ENCODE measurements around the gene DICER1. TPM values are rescaled to one million over a fixed set of nuclear protein-coding genes. Genes with fewer than 3 reads are reported as not detected.

Gene DICER1
- total and polyA plus RNA-seq, 2 donors (not counting 3 experiments of a cell fraction or from before 2014, with no cell fraction given) = 8.3 to 43.6 TPM

GRCh38 chr14:95041477-95042020 lies 115.8 kb downstream of the DICER1 start:
- ChIA-PET CTCF (no interaction called here), POLR2A (no interaction called here)
- Histone ChIP-seq H2AFZ (ENCODE audit: low read depth, low read length) (no peak overlapping the region), H3K27me3 (ENCODE audit: control insufficient read depth in 2 of 2, insufficient read depth in 2 of 2, low read length in 2 of 2) (no peaks in the 10 kb centered on the region), H4K20me1 (replicated peaks; ENCODE audit: control insufficient read depth, extremely low read depth, insufficient read depth, low read length) (no peaks in the 10 kb centered on the region), H3K4me1 (ENCODE audit: control insufficient read depth, extremely low read depth, insufficient read depth, low read length) (peaks cover 2% of the 10 kb centered on the region), H3K27ac (ENCODE audit: insufficient read depth, low read depth, low read length) (no peak overlapping the region), H3K79me2 (ENCODE audit: control insufficient read depth, insufficient read depth, low read length) (no peaks in the 10 kb centered on the region), H3K4me2 (ENCODE audit: insufficient read depth, low read length) (no peak overlapping the region), H3K4me3 (replicated peaks in 1 of 3; ENCODE audit: insufficient read depth in 1 of 3, low read depth in 1 of 3, low read length in 3 of 3) (no peak overlapping the region), H3K9me1 (replicated peaks; ENCODE audit: control insufficient read depth, extremely low read depth, insufficient read depth, low read length) (no peaks in the 10 kb centered on the region), H3K9ac (replicated peaks; ENCODE audit: extremely low read depth, insufficient read depth, low read length) (no peak overlapping the region), H3K9me3 (replicated peaks; ENCODE audit: control insufficient read depth, insufficient read depth, low read length) (no peaks in the 10 kb centered on the region), H3K36me3 (ENCODE audit: control insufficient read depth in 2 of 2, extremely low read depth in 1 of 2, insufficient read depth in 2 of 2, low read length in 2 of 2) (no peaks in the 10 kb centered on the region)
- dilution Hi-C loops (cut with MboI; ENCODE audit: extremely low pct_ligation_motif_present, low sequenced_read_pairs) = no loop called here
- TF ChIP-seq FOS (IDR thresholded peaks at IDR 0.05; ENCODE audit: borderline replicate concordance, insufficient read depth, low read length) = no peak
- TF ChIP-seq CTCF (IDR thresholded peaks at IDR 0.05; ENCODE audit: extremely low read depth in 1 of 2, insufficient read depth in 1 of 2, low read depth in 1 of 2, low read length in 2 of 2) = no peak
- no peak for TF ChIP-seq POLR2A (IDR thresholded peaks at IDR 0.05; ENCODE audit: low read depth, low read length)
- no peak for TF ChIP-seq JUN (IDR thresholded peaks at IDR 0.05; ENCODE audit: borderline replicate concordance, insufficient read depth, insufficient read length, low read depth)
- TF ChIP-seq, protein P1, sequence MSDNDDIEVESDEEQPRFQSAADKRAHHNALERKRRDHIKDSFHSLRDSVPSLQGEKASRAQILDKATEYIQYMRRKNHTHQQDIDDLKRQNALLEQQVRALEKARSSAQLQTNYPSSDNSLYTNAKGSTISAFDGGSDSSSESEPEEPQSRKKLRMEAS (IDR thresholded peaks at IDR 0.05; ENCODE audit: insufficient read depth, insufficient read length) = no peak
- TF ChIP-seq EZH2 (IDR thresholded peaks at IDR 0.05; ENCODE audit: borderline replicate concordance, low read depth, low read length, severe bottlenecking) = no peak
- no peak for TF ChIP-seq POLR2AphosphoS5 (IDR thresholded peaks at IDR 0.05; ENCODE audit: insufficient read depth, low read depth, low read length)
- TF ChIP-seq GATA2 (IDR thresholded peaks at IDR 0.05; ENCODE audit: insufficient read depth, insufficient read length, low read depth, low read length) = no peak
- TF ChIP-seq MYC (IDR thresholded peaks at IDR 0.05; ENCODE audit: low read depth, low read length) = no peak
- intact Hi-C loops (cut with micrococcal nuclease) = no loop called here
- FAIRE-seq = no peak
- no peak for DNase-seq (ENCODE audit: low read depth, low spot score)
- no TSS peak for BruUV-seq (replicated peaks)
